LNCAP (cell line): ENCODE results near the gene TNS3.

ENCODE experiments used
- CTCF ChIP-seq: fragments of 450-650 bp; IDR thresholded peaks from 2 replicates; pipeline ENCODE4 v1.5.1; 2017; ENCODE audit warnings: mild to moderate bottlenecking

The TNS3 gene

GRCh38 chr7:47393406-47393805, 188.5 kb downstream of the TNS3 start:
- TF ChIP-seq CTCF, result no peak

GRCh38 chr7:47392241-47392759, 189.6 kb downstream of the TNS3 start:
- TF ChIP-seq CTCF, result peak; percentile 39

- TF ChIP-seq CTCF, result no peak
Observed at GRCh38 chr7:47391726-47392125, 190.2 kb downstream of the TNS3 start.

- no peak for TF ChIP-seq CTCF
Observed at GRCh38 chr7:47390914-47391313, 191.0 kb downstream of the TNS3 start.

GRCh38 chr7:47389923-47390630, 191.8 kb downstream of the TNS3 start:
- no peak for TF ChIP-seq CTCF

- no peak for TF ChIP-seq CTCF
Observed at GRCh38 chr7:47389171-47389922, 192.6 kb downstream of the TNS3 start.

- no peak for TF ChIP-seq CTCF
Observed at GRCh38 chr7:47387506-47387905, 194.4 kb downstream of the TNS3 start.
